Right cardiac atrium (tissue), 5 donors: Measurements from ENCODE around the gene RASGRP4. TPM values are rescaled to one million over a fixed set of nuclear protein-coding genes. Genes with fewer than 3 reads are reported as not detected.

ENCODE experiments used
- ATAC-seq, 2 donors: fragments of 200-7000 bp; cut with Tn5 transposase; one replicate each; pipeline versions ENCODE4 v1.8.0 to v1.9.1; 2020; ENCODE audit warnings: moderate library complexity in 2 of 2, mild to moderate bottlenecking in 1 of 2
- DNase-seq, 3 donors: peaks; one replicate each; pipeline ENCODE4 v3.0.0-alpha.2; 2020
- H3K27ac ChIP-seq: one replicate; pipeline ENCODE4 v1.5.1; 2013; ENCODE audit warnings: mild to moderate bottlenecking, low read length, control low read depth, moderate library complexity
- H3K27me3 ChIP-seq: one replicate; pipeline ENCODE4 v1.6.1; 2013; ENCODE audit not compliant: control insufficient read depth, insufficient read depth
- H3K4me1 ChIP-seq: one replicate; pipeline ENCODE4 v1.6.1; 2013; ENCODE audit warnings: low read length; ENCODE audit not compliant: control insufficient read depth, insufficient read depth
- H3K4me3 ChIP-seq: one replicate; pipeline ENCODE4 v1.5.1; 2013; ENCODE audit warnings: low read length, control low read depth
- H3K9me3 ChIP-seq: one replicate; pipeline ENCODE4 v1.6.1; 2013; ENCODE audit warnings: low read length; ENCODE audit not compliant: control insufficient read depth
- WGBS: extraction: QIAGEN DNeasy Blood & Tissue Kit; methylation state at CpG from one replicate; pipeline ENCODE4 v1.1.7; 2013; 5-methylcytosine and 5-hydroxymethylcytosine counted together
- intact Hi-C, 4 donors: fragments of 100-400 bp; cut with DNase I; formaldehyde crosslinking; loops; one replicate each; pipeline versions ENCODE4 v1.11.0 to v1.14.0; 2022 to 2023
- polyA plus RNA-seq: library from polyadenylated mRNA; stranded (reverse); fragments of 200-250 nt; gene quantifications from one replicate; pipeline ENCODE4 v1.2.3, GENCODE V29; 2013
- total RNA-seq, 4 donors: library from RNA; stranded (reverse); fragmentation: NEBNext Ultra II Directional; extraction: Animal tissue kit (Norgen Biotek cat#: 25700); gene quantifications; one replicate each; pipeline ENCODE4 v1.2.1, GENCODE V29; 2021
- donor health status: healthy with polysubstance abuse.
- donor health status: DM: no; HTN: yes; CAD: no.
- donor health status: DM: no; HTN: no; CAD: no.
- donor health status: DM: no; HTN: yes; CAD: no; lungs with severe emphysema.
- donor health status: DM: yes; HTN: yes; CAD: no.

RASGRP4 gene
- total and polyA plus RNA-seq, 5 donors, result 0.81 to 3.2 (median 1.5) TPM

DNA sequence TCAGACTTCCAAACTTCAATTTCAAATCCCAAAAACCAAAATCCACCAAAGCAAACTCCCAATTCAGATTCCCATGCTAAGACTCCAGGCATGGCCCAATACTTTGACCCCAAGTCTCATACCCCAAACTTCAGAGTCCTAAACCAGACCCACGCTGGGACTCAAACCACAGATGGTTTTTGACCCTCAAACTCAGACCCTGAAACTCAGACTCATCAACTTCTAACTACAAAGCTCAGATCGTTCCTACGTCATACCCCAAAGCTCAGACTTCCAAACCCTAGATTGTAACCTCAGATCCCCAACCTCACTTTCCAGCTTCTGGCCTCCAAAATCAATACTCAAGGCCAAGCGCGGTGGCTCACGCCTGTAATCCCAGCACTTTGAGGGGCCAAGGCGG, 19.3 kb upstream of the RASGRP4 start:
- no peak overlapping the region for H3K4me3 ChIP-seq
- intact Hi-C loops, result no loop called here

DNA sequence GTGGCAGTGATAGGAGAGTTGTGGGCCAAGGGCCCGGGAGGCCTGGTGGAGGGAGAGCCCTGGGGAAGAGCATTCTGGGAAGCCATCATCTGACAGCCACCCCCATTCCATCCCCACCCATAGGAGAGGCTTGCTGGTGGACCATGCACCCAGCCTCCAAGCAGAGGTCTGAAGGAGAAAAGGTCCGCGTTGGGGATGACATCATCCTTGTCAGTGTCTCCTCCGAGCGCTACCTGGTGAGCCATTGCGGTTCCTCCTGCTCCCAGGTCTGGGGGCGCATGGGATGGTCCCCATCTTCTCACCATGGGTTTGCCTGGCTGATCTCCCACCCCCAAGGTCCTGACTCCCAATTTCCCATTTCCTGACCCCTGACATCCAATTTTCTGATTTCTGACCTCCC, 18.0 kb upstream of the RASGRP4 start:
- intact Hi-C loops, result no loop called here
- no peak for DNase-seq
- Histone ChIP-seq H3K9me3 (no peaks in the 10 kb centered on the region), H3K27ac (no peak overlapping the region), H3K27me3 (no peaks in the 10 kb centered on the region), H3K4me1 (no peaks in the 10 kb centered on the region), H3K4me3 (no peak overlapping the region)
- no peak for ATAC-seq
- 84% methylated on average over 7 of the region's 7 CpGs for WGBS

More for the DNA sequence above, 19.3 kb upstream of the RASGRP4 start:
- no peak for ATAC-seq
- H3K27ac ChIP-seq, result no peak overlapping the region
- H3K4me1 ChIP-seq, result no peaks in the 10 kb centered on the region
- no peak for DNase-seq
- no peaks in the 10 kb centered on the region for H3K9me3 ChIP-seq
- 95% methylated on average over 7 of the region's 7 CpGs for WGBS
- no peaks in the 10 kb centered on the region for H3K27me3 ChIP-seq

DNA sequence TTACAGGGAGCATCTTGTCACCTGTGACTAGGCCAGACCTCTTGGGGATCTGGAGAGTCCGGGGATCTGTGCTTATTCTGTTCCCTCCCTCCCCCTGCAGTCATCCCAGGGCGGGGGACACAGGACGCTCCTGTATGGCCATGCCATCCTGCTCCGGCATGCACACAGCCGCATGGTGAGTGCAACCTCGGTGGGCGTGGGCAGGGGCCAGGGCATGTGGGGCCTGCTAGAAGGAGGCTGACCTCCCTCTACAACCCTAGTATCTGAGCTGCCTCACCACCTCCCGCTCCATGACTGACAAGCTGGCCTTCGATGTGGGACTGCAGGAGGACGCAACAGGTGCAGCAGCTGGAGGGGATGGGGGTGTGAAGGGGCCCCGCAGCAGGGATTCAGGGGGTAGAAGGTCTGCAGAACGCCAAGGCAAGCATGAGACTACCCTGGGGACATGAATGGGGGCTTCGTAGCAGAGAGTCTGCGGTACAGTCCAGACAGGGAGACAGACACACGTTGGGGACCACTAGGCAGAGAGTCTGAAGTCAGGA, 17.5 kb upstream of the RASGRP4 start:
- no peaks in the 10 kb centered on the region for H3K27me3 ChIP-seq
- 87% methylated on average over 15 of the region's 15 CpGs for WGBS
- DNase-seq, result no peak
- H3K27ac ChIP-seq, result no peak overlapping the region
- no peak for ATAC-seq
- intact Hi-C loops, result no loop called here
- no peak overlapping the region for H3K4me3 ChIP-seq
- H3K4me1 ChIP-seq, result no peaks in the 10 kb centered on the region
- no peaks in the 10 kb centered on the region for H3K9me3 ChIP-seq

DNA sequence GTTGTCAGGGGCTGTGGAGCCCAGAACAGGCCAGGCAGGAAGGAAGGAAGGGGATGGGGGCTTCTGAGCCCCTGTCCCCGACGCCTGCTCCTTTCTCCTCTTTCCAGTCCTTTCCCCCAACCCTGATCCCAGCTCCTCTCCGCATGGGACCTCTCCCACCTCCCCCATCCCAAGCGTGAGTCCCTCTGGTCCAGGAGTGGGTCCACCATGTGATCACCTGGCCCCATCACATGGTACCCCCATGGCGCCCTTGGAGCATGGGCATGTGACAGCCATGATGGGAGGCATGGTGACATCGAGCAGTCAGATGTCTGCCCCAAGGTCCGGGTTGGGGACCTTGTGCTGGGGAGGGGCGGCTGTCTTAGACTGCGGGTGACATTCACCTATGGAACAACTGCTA, 16.7 kb upstream of the RASGRP4 start:
- Histone ChIP-seq H3K27me3 (no peaks in the 10 kb centered on the region), H3K4me1 (no peaks in the 10 kb centered on the region), H3K27ac (no peak overlapping the region), H3K4me3 (no peak overlapping the region), H3K9me3 (no peaks in the 10 kb centered on the region)
- WGBS, result 86% methylated on average over 9 of the region's 9 CpGs
- DNase-seq, result no peak
- intact Hi-C loops, result no loop called here
- no peak for ATAC-seq

DNA sequence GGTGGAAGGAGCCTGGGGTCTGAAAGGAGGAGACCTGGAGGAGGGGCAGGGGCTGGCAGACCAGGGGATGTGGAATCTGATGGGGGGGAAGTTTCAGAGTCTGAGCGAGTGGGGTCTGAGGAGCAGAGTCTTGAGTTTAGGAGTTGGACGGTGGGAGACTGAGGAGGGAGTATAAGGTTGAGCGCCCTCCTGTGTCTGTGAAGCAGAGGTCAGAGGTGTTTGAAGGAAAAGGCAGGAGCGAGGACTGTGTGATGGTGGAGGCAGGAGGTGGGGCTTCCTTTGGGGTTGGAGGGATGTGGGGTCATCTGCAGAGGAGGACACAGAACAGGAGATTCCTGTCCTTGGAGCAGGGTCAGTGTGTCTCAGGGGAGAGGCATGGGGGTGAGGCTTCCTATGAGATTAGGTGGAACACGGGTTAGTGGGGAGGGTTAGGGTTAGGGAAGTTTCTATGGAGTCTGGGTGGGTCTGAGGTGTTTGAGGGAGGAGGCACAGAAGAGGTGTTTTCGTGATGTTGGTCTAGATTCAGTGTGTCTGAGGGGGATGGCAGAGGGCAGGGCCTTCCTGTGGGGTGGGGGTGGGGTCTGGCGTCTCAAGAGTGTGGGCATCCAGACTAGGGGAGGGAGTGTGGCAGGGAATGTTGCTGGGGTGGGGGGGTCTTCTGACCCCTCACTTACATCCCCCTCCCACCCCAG, 15.8 kb upstream of the RASGRP4 start:
- H3K4me1 ChIP-seq, result no peaks in the 10 kb centered on the region
- DNase-seq, result no peak
- ATAC-seq, result no peak
- H3K4me3 ChIP-seq, result no peak overlapping the region
- WGBS, result 33% methylated on average over 7 of the region's 7 CpGs
- intact Hi-C loops, result no loop called here
- no peaks in the 10 kb centered on the region for H3K9me3 ChIP-seq
- no peaks in the 10 kb centered on the region for H3K27me3 ChIP-seq
- H3K27ac ChIP-seq, result no peak overlapping the region

DNA sequence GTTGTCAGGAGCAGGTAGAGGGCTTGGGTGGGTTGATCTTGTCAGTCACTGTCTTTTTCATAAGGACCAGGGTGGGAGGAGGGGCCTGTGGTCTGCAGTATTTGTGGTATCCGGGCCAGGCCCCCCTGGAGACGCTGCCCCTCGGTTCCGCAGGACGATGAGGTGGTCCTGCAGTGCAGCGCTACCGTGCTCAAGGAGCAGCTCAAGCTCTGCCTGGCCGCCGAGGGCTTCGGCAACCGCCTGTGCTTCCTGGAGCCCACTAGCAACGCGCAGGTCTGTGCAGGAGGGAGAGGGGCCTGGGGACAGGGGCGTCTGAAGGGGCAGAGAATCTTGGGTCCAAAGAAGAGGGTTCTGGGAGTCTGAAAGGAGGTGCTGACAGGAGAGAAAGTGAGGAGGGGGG, 14.6 kb upstream of the RASGRP4 start:
- intact Hi-C loops, result no loop called here
- Histone ChIP-seq H3K4me3 (no peak overlapping the region), H3K9me3 (no peaks in the 10 kb centered on the region), H3K27me3 (no peaks in the 10 kb centered on the region), H3K4me1 (no peaks in the 10 kb centered on the region), H3K27ac (no peak overlapping the region)
- 72% methylated on average over 14 of the region's 14 CpGs for WGBS
- ATAC-seq, result no peak
- DNase-seq, result no peak

DNA sequence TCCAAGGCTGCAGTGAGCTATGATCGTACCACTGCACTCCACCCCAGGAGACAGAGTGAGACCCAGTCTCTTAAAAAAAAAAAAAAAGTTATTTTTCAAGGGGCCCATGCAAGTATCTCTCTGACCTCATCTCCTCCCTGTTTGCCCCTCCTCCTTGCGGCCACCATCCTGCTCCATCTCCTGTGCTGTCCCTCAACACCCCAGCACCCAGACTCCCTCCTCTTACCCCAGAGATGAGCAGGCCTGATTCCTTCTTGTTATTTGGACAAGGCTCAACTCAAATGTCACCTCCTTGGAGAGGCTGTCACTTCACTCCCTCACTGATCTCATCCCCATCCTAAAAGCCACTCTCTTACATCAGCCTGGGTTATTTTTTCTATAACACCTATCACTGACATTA, 11.9 kb upstream of the RASGRP4 start:
- H3K27ac ChIP-seq, result no peak overlapping the region

DNA sequence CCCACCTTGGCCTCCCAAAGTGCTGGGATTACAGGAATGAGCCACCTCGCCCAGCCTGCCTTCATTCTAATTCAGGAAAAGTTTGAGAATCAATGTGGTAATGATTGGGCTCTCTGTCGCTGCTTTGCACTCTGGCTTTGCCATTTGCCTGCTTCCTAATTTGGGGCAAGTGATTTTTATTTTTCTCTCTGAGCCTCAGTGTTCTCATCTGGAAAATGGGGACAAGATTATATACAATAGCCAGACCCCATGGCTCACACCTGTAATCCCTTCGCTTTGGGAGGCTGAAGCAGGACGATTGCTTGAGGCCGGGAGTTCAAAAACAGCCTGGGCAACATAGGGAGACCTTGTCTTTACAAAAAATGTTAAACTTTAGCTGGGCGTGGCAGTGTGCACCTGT, 11.3 kb upstream of the RASGRP4 start:
- Histone ChIP-seq H3K4me1 (no peaks in the 10 kb centered on the region), H3K27me3 (no peaks in the 10 kb centered on the region), H3K4me3 (no peak overlapping the region), H3K9me3 (no peaks in the 10 kb centered on the region), H3K27ac (no peak overlapping the region)
- 91% methylated on average over 6 of the region's 6 CpGs for WGBS
- ATAC-seq (no peak), DNase-seq (no peak)
- intact Hi-C loops, result no loop called here

More for the DNA sequence above, 11.9 kb upstream of the RASGRP4 start:
- H3K4me1 ChIP-seq, result no peaks in the 10 kb centered on the region
- ATAC-seq (no peak), DNase-seq (no peak)
- H3K9me3 ChIP-seq, result no peaks in the 10 kb centered on the region
- intact Hi-C loops, result no loop called here
- H3K27me3 ChIP-seq, result no peaks in the 10 kb centered on the region
- 83% methylated on average over 2 of the region's 2 CpGs for WGBS
- no peak overlapping the region for H3K4me3 ChIP-seq

DNA sequence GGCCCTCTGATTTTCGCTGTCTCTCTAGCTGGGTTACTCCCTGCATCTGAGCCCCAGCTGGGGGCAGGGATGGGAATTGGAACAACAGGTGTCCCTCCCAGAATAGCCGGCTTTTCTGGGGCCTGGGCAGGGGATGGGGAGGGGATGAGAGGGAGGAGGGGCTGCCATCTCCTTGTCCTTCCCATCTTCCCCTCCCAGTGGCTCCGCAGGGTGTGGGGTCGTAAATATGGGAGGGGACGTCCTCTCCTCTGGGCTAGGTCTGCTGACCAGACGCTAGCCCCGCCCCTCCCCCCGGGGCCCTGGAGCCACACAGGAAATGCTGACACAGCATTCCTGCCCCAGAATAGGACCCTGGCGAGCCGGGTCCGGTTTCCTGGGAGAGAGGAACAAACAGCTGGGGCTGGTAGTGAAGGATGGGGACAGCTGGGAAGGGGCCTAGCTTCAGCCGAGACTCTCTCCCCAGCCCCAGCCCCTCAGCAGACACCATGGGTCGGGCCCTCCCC, 8.6 kb upstream of the RASGRP4 start:
- 10% methylated on average over 13 of the region's 13 CpGs for WGBS
- Histone ChIP-seq H3K4me3 (no peak overlapping the region), H3K9me3 (no peaks in the 10 kb centered on the region), H3K27me3 (no peaks in the 10 kb centered on the region), H3K27ac (no peak overlapping the region), H3K4me1 (no peaks in the 10 kb centered on the region)
- DNase-seq, result peak in 2 of 3 donors; percentile 57 to 73
- ATAC-seq, result peak; percentile 21 to 33
- intact Hi-C loops, result no loop called here

DNA sequence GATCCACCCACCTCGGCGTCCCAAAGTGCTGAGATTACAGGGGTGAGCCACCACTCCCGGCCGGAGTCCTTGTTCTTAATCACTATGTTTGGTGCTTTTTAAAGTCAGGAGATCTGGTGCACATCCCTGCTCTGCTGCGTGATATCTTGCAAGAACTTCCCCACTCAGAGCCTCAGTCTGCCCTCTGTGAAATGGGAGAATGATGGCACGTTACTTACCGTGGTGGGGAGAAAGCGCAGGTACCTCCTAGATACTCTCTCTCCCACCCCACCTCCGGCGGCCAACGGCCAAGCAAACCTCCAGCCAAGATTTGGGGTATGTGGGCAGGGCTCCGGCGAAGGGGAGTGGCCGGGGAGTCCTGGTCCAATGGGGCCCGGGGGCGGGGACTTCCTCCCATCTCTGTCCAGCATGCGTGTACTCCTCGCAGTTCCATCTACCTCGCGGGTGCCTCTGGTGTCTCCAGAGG, 7.3 kb upstream of the RASGRP4 start, which contains the start of gene RYR1:
RYR1 (plus strand) TSS at position 424 of the 466 bp plus-strand sequence. CDS start 139 bp downstream, outside the sequence.
- H3K27ac ChIP-seq, result no peak within 1 kb of the TSS
- no peak within 1 kb of the TSS for H3K4me3 ChIP-seq
- no peaks in the 10 kb centered on the region for H3K9me3 ChIP-seq
- H3K27me3 ChIP-seq, result no peaks in the 10 kb centered on the region
- ATAC-seq (peak; percentile 82 to 90), DNase-seq (peak; percentile 69 to 82 (median 81))
- WGBS, result 14% methylated on average over 20 of the region's 20 CpGs
- intact Hi-C loops, result no loop called here
- H3K4me1 ChIP-seq, result no peaks in the 10 kb centered on the region

DNA sequence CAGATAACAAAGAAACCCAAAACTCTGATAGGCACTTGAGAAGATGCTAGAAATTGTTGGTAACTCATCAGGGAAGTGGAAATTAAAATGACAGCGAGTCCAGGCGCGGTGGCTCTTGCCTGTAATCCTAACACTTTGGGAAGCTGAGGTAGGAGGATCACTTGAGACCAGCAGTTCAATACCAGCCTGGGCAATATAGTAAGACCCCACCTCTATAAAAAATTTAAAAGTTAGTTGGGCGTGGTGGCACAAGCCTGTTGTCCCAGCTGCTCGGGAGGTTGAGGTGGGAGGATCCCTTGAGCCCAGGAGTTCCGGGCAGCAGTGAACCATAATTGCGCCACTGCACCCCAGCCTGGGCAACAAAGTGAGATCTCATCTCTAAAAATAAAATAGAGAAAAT, 4.9 kb upstream of the RASGRP4 start:
- DNase-seq, result no peak
- Histone ChIP-seq H3K4me3 (no peak overlapping the region), H3K9me3 (no peaks in the 10 kb centered on the region), H3K27ac (no peak overlapping the region), H3K4me1 (no peaks in the 10 kb centered on the region), H3K27me3 (no peaks in the 10 kb centered on the region)
- intact Hi-C loops, result no loop called here
- 87% methylated on average over 7 of the region's 7 CpGs for WGBS
- ATAC-seq, result no peak
